GM18907 (cell line): ENCODE measurements around the gene NOL9.
"Not testable (repeated sequence)": the region's sequence is repeated elsewhere in the genome, so short reads cannot be mapped to it uniquely, and the experiment has no call there.

Experiments
- ATAC-seq: cut with Tn5 transposase; IDR thresholded peaks from one replicate; pipeline ENCODE4 v1.9.1; 2021; ENCODE audit warnings: mild to moderate bottlenecking, moderate library complexity; ENCODE audit not compliant: unreplicated experiment

Gene NOL9

DNA sequence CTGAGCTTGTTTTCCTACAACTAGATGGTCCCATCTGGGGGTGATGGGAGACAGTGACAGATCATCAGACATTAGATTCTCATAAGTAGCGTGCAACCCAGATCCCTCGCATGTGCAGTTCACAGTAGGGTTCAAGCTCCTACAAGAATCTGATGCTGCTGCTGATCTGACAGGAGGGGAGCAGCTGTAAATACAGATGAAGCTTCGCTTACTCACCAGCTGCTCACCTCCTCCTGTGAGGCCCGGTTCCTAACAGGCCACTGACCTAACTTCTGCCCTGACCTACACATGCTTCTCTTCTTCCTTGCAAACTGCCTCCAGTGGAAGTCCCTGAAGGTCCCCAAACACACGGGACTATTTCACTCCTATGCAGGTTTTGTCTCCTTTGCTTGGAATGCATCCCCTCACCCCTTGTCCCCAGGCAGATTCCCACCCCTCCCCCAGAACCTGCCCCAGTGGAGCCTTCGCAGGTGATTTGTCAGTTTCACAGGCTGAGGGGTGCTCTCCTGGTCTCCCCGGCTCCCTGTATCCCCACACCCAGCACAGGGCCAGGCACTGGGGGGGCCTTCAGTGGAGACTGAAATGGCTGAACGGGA is 19.8 kb upstream of the NOL9 start:
- no peak for ATAC-seq

DNA sequence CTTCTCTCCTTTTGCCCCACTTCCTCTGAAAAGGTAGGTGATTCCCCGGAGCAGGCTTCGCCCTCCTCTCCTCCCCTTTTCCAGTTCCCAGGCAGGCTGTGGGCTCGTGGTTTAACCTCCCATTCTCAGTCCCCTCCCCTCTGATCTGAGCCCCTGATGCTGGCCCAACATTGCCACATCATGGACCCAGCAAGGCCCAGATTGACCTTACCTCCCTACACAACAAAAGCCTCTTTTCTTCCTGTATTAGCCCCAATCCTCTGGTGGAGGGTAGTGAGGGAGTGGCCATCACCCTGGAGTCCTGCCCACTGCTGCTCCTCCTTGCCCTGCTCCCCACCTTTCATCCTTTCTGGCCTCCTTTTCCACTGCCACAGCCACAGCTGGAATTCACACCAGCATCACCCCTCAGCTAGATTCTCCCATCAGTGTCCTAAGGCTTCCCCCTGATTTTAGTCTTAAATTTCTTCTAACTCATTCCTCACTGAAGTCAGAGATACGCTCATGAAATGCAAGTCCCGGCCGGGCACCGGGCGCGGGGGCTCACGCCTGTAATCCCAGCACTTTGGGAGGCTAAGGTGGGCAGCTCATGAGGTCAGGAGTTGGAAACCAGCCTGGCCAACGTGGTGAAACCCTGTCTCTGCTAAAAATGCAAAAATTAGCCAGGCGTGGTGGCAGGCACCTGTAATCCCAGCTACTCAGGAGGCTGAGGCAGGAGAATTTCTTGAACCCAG is 18.5 kb upstream of the NOL9 start:
- no peak for ATAC-seq

DNA sequence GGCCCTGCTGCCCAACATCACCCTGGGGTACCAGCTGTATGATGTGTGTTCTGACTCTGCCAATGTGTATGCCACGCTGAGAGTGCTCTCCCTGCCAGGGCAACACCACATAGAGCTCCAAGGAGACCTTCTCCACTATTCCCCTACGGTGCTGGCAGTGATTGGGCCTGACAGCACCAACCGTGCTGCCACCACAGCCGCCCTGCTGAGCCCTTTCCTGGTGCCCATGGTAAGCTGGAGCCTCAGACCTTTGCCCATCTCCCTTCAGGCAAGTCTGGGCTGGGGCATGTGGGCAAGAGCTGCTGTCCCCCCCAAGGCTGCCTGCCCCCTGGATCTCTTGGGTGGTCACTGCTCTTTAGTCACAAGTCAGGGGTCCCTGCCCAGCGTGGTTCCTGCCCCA is 16.7 kb upstream of the NOL9 start:
- ATAC-seq: no peak

DNA sequence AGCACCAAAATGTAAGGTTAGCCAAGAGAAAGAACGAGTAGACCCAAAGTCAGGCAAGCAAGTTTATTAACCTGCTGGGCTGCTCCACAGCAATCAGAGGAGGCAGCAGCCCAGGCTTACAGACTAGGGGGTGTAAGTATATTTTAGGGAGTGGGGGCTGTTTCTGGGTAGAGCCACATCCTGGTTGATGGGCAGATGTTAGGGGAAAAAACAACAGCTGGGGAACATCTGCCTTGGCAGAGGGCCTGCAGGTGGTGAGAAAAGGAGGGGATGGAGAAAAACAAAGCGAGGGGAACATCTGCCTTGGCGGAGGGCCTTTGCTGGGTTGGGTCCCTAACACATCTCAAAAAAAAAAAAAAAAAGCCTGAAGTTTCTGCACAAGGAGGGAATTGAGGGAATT is 15.8 kb upstream of the NOL9 start:
- ATAC-seq: no peak

- ATAC-seq: no peak
These were observed 14.7 kb upstream of the NOL9 start for GRCh38 chr1:6569033-6569432.

DNA sequence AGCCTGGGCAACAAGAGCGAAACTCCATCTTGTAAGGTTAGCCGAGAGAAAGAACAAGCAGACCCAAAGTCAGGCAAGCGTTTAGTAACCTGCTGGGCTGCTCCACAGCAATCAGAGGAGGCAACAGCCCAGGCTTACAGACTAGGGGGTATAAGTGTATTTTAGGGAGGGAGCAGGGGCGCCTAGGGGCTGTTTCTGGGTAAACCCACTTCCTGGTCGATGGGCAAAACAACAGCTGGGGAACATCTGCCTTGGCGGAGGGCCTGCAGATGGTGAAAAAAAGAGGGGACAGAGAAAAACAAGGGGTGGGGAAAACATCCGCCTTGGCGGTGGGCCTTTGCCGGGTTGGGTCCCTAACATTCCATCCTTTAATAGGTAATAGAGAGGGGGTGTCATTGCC is 6.0 kb upstream of the NOL9 start:
- no peak for ATAC-seq

DNA sequence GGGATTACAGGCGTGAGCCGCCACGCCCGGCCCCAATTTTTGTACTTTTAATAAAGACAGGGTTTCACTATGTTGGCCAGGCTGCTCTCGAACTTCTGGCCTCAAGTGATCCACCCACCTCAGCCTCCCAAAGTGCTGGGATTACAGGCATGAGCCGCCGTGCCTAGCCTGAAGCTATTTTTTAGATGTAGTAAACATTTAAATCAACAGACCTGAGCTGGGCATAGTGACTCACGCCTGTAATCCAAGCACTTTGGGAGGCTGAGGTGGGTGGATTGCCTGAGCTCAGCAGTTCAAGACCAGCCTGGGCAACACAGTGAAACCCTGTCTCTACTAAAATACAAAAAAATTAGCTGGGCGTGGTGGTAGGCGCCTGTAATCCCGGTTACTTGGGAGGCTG is 4.8 kb upstream of the NOL9 start:
- not testable (repeated sequence) for ATAC-seq

- ATAC-seq: no peak
These were observed 3.3 kb upstream of the NOL9 start for GRCh38 chr1:6557597-6557996.

DNA sequence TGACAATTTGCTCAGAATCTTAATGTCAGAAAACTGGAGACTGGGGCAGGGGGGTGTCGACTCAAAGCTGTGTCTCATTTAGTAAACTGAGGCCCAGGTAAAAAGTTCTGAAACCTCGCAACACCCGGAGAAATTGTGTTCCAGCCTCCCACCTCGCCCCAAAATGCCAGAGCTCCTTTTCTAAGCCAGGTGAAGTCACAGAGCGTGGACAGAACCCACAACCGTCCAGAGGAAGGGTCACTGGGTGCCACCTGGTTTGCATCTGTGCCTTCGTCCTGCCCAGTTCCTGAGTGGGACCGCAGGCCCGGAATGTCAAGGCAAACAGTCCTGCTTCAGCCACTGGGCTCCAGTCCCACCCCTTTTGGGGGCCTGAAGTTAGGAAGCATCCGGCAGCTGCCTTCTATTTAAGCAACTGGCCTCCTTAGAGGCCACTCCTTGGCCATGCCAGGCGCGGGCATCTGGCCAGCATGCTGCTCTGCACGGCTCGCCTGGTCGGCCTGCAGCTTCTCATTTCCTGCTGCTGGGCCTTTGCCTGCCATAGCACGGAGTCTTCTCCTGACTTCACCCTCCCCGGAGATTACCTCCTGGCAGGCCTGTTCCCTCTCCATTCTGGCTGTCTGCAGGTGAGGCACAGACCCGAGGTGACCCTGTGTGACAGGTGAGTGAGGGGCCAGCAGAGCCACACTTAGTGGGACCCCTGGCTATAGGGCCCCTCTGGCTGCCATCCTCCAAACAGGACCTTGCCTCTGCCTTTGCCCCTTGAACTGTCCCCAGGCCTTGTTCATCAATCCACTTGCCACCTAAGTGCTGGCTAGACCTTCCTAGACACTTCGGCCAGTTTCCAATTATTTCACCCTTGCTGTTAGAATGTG is 830 bp upstream of the NOL9 start, which contains the start of gene TAS1R1:
TAS1R1 (plus strand) TSS at position 401 of the 872 bp plus-strand sequence; CDS start at position 468, 67 bp downstream.
- no peak for ATAC-seq

DNA sequence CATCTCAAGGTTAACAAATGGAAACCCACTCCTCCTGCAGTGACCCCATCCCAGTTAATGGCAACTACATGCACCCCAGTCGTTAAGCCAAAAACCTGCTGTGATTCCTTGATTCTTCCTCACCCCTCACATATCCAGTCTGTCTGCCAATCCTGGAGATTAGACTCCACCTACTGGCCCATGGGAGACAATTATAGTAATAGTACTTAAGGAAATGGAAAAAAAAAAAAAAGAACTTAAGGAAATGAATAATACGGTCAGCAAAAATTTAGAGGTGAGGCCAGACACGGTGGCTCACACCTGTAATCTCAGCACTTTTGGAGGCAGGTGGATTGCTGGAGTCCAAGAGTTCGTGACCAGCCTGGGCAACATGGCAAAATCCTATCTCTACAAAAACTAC is 7.0 kb downstream of the NOL9 start:
- ATAC-seq: no peak

DNA sequence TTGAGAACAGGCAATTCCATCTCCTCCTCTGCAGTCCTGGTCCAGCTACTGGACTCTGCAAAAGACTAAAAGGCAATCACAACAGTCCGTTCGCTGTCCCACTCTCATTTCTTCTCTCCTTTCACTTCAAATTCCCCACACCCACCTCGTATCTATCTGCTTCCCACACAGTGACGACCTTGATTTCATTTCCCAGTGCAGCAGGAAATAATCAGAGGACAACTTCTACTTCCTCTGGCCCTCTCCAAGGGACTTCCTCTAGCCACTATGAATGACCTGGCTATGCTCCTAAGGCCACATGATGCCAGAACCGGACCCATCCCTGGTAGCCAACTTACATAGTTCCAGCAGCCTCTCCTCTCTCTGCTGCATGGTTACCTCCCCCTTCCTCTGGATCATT is 8.0 kb downstream of the NOL9 start:
- no peak for ATAC-seq

- ATAC-seq: no peak
These were observed 8.8 kb downstream of the NOL9 start for GRCh38 chr1:6545276-6546112.

GRCh38 chr1:6544831-6545230 is 9.5 kb downstream of the NOL9 start:
- ATAC-seq: no peak

- ATAC-seq: no peak
These were observed 15.4 kb downstream of the NOL9 start for GRCh38 chr1:6538956-6539355.

DNA sequence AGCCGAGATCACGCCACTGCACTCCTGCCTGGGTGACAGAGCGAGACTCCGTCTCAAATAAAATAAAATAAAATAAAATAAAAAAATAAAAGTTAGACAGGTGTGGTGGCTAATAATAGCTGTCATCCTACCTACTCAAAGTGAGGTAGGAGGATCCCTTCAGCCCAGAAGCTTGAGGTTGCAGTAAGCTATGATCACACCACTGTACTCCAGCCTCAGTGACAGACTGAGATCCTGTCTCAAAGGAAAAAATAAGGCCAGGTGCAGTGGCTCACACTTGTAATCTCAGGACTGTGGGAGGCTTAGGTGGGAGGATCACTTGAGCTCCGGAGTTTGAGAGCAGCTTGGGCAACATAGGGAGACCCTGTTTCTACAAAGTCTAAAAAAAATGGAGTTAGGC is 18.0 kb downstream of the NOL9 start:
- no peak for ATAC-seq

GRCh38 chr1:6535214-6535613 is 19.1 kb downstream of the NOL9 start:
- no peak for ATAC-seq

DNA sequence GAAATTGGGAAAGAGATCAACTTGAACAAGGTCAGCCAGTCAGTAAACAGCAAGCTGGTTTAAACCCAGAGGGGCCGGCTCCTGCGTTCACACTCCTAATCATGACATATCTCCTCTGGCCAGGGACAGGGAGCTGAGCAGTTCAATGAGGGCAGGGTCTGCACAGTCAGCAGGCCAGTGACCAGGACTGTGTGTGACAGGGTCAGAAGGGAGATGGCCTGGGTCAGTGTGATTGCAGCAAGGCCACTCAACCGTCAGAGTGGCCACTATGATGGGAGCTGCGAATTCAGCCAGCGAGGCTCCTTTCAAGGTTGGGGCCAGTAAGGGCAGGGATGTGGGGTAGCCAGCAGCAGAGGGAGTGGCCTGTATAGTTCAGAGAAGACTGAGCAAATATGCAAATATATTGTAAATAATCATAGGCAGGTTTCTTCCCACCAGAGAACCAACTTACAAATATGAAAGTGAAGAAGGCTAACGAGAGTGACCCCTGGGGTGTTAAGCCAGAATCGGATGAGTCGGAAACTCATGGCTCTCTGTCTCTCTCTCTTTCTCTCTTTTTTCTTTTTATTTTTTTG is 20.0 kb downstream of the NOL9 start:
- no peak for ATAC-seq

GRCh38 chr1:6531996-6532395 is 22.3 kb downstream of the NOL9 start:
- no peak for ATAC-seq

DNA sequence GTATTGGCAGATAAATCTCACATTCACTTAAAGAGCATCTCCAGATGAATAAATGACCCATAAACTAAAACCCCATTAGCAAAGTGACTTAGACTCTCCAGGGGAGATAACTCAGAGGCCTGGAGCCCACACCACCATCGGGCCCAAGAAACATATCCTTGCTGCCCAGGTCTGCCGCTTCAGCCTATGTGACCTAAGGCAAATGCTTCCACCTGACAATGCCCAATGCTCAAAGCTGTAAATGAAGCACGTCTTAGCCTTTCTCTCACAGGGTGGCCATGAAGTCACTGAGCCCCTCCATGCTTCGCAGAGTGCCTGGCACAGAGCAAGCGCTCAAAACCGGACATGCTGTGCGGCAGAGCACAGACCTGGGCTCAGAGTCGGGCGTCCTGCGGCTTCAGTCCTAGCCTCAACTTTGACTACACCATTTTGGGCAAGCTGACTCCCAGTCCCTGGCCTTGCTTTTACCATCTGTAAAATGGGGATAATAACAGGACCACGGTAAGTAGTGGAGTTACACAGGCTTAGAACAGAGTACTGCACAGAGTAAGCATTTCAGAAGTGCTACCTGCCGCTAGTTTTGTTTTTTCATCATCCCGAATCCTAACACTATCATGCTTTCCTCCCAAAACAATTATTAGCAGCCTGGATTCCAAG is 23.7 kb downstream of the NOL9 start:
- ATAC-seq: no peak

GRCh38 chr1:6528492-6528891 is 25.8 kb downstream of the NOL9 start:
- ATAC-seq: no peak
